OCI-LY3 (cell line): ENCODE results near the gene SLC13A2.

Source experiments
- CTCF ChIP-seq: fragments of 200-600, 300-600 bp; sonication (generic); IDR thresholded peaks from 2 replicates; pipeline ENCODE4 v1.5.1; 2014; ENCODE audit warnings: antibody characterized with exemption, low read length, low read depth
- EZH2phosphoT487 ChIP-seq: fragments of 200-600 bp; shearing (Covaris generic); IDR thresholded peaks from 2 replicates; pipeline ENCODE4 v1.6.1; 2018; ENCODE audit warnings: antibody characterized with exemption, mixed run types, low read depth

GRCh38 chr17:28514561-28515002, 41.1 kb downstream of the SLC13A2 start:
- TF ChIP-seq CTCF (no peak), EZH2phosphoT487 (no peak)
